CD14-positive monocyte (primary cell): Measurements from ENCODE around the gene MTARC1. TPM values are rescaled to one million over a fixed set of nuclear protein-coding genes. Genes with fewer than 3 reads are reported as not detected.

ENCODE experiments used
- DNase-seq, 3 donors: peaks; one replicate each; pipeline ENCODE4 v3.0.0-alpha.2; 2011 to 2022
- H2AFZ ChIP-seq: 2 replicates; pipeline ENCODE4 v1.6.0; 2012; ENCODE audit warnings: mild to moderate bottlenecking, low read depth, low read length, inconsistent platforms; ENCODE audit not compliant: insufficient read depth, poor library complexity, severe bottlenecking
- H3K27ac ChIP-seq, 2 donors: 1 replicate in 1 of 2; 2 replicates in 1 of 2; pipeline ENCODE4 v1.5.1; 2012 to 2013; ENCODE audit warnings: low read length in 2 of 2, control low read depth in 1 of 2, inconsistent platforms in 1 of 2, low read depth in 1 of 2, mild to moderate bottlenecking in 1 of 2
- H3K27me3 ChIP-seq, 2 donors: one replicate each; pipeline versions ENCODE4 v1.6.0 to v1.6.1; 2011 to 2013; ENCODE audit warnings: low read length in 2 of 2; ENCODE audit not compliant: control insufficient read depth in 2 of 2, insufficient read depth in 2 of 2
- H3K36me3 ChIP-seq, 2 donors: replicated peaks in 1 of 2; 1 replicate in 1 of 2; 2 replicates in 1 of 2; pipeline versions ENCODE4 v1.5.1 to v1.6.1; 2012 to 2013; ENCODE audit warnings: low read length in 2 of 2, control low read depth in 1 of 2, inconsistent platforms in 1 of 2, mild to moderate bottlenecking in 1 of 2; ENCODE audit not compliant: insufficient read depth in 2 of 2, control insufficient read depth in 1 of 2
- H3K4me1 ChIP-seq, 2 donors: 1 replicate in 1 of 2; 2 replicates in 1 of 2; pipeline versions ENCODE4 v1.5.1 to v1.6.1; 2012 to 2013; ENCODE audit warnings: low read length in 2 of 2, control low read depth in 1 of 2, inconsistent platforms in 1 of 2, mild to moderate bottlenecking in 1 of 2, moderate library complexity in 1 of 2; ENCODE audit not compliant: insufficient read depth in 2 of 2, control insufficient read depth in 1 of 2
- H3K4me2 ChIP-seq: replicated peaks from 2 replicates; pipeline ENCODE3; 2012; ENCODE audit warnings: low read length, moderate library complexity, mild to moderate bottlenecking; ENCODE audit not compliant: poor library complexity, severe bottlenecking; ENCODE audit errors: extremely low read depth
- H3K4me3 ChIP-seq, 3 experiments: fragments of 200-600 bp in 1 of 3; sonication (generic) in 1 of 3; replicated peaks in 1 of 3; 1 replicate in 2 of 3; 2 replicates in 1 of 3; pipeline ENCODE4 v1.5.1; 2011 to 2013; ENCODE audit warnings: low read length in 3 of 3, mild to moderate bottlenecking in 3 of 3, control low read depth in 2 of 3, low read depth in 2 of 3, inconsistent platforms in 1 of 3, moderate library complexity in 1 of 3
- H3K79me2 ChIP-seq: 2 replicates; pipeline ENCODE4 v1.6.0; 2012; ENCODE audit warnings: mild to moderate bottlenecking, control low read depth, inconsistent platforms, low read length, moderate library complexity; ENCODE audit not compliant: insufficient read depth
- H3K9ac ChIP-seq: 2 replicates; pipeline ENCODE4 v1.6.0; 2017; ENCODE audit warnings: low read length, mild to moderate bottlenecking; ENCODE audit not compliant: insufficient read depth, poor library complexity, severe bottlenecking
- H3K9me3 ChIP-seq, 2 donors: replicated peaks in 1 of 2; 1 replicate in 1 of 2; 2 replicates in 1 of 2; pipeline versions ENCODE4 v1.5.1 to v1.6.1; 2012 to 2013; ENCODE audit warnings: low read length in 2 of 2, control low read depth in 1 of 2; ENCODE audit not compliant: control insufficient read depth in 1 of 2, insufficient read depth in 1 of 2
- H4K20me1 ChIP-seq: 2 replicates; pipeline ENCODE4 v1.6.0; 2012; ENCODE audit warnings: mild to moderate bottlenecking, low read length, control low read depth, moderate library complexity; ENCODE audit not compliant: insufficient read depth
- H3K27ac Mint-ChIP-seq, 7 donors: one replicate each; pipeline ENCODE4 v1.8.0; 2020; ENCODE audit warnings: mild to moderate bottlenecking in 7 of 7, mixed read lengths in 7 of 7, moderate library complexity in 6 of 7, inconsistent platforms in 2 of 7
- H3K27me3 Mint-ChIP-seq, 3 donors: one replicate each; pipeline ENCODE4 v1.8.0; 2021 to 2022; ENCODE audit warnings: low read depth in 3 of 3, mild to moderate bottlenecking in 3 of 3, mixed read lengths in 3 of 3, moderate library complexity in 3 of 3, inconsistent platforms in 1 of 3
- H3K36me3 Mint-ChIP-seq, 2 donors: one replicate each; pipeline ENCODE4 v1.8.0; 2020; ENCODE audit warnings: mixed read lengths in 2 of 2, inconsistent platforms in 1 of 2, mild to moderate bottlenecking in 1 of 2
- H3K4me1 Mint-ChIP-seq: one replicate; pipeline ENCODE4 v1.8.0; 2020; ENCODE audit warnings: mild to moderate bottlenecking, mixed read lengths
- H3K4me3 Mint-ChIP-seq, 2 donors: one replicate each; pipeline ENCODE4 v1.8.0; 2020; ENCODE audit warnings: mild to moderate bottlenecking in 2 of 2, mixed read lengths in 2 of 2, moderate library complexity in 1 of 2
- H3K9me3 Mint-ChIP-seq, 7 donors: one replicate each; pipeline ENCODE4 v1.8.0; 2020 to 2022; ENCODE audit warnings: mixed read lengths in 7 of 7, mild to moderate bottlenecking in 6 of 7, moderate library complexity in 6 of 7, inconsistent platforms in 2 of 7
- CTCF ChIP-seq: fragments of 200-600 bp; IDR thresholded peaks from one replicate; pipeline ENCODE4 v1.8.0; 2022; ENCODE audit warnings: antibody characterized with exemption, mild to moderate bottlenecking
- WGBS: methylation state at CpG from one replicate; pipeline ENCODE4 v1.1.5; 2013; ENCODE audit warnings: missing lambda C conversion rate; ENCODE audit not compliant: insufficient coverage; 5-methylcytosine and 5-hydroxymethylcytosine counted together
- intact Hi-C, 2 donors: fragments of 100-400 bp; cut with micrococcal nuclease; formaldehyde crosslinking; loops; one replicate each; pipeline versions ENCODE4 v1.15.0 to v1.15.1; 2023
- polyA plus RNA-seq, 3 donors: library from polyadenylated mRNA; depleted of rRNA in 1 of 3; unstranded in 2 of 3; stranded (reverse) in 1 of 3; fragments of 300-500 nt in 2 of 3; fragments of >200 nt in 1 of 3; fragmentation: Illumina TruSeq in 2 of 3; gene quantifications; 1 replicate in 2 of 3; 2 replicates in 1 of 3; pipeline ENCODE4 v1.2.3, GENCODE V29; 2012 to 2021

MTARC1 gene
- polyA plus RNA-seq, 3 donors = 25.2 to 80.6 (median 70.9) TPM

DNA sequence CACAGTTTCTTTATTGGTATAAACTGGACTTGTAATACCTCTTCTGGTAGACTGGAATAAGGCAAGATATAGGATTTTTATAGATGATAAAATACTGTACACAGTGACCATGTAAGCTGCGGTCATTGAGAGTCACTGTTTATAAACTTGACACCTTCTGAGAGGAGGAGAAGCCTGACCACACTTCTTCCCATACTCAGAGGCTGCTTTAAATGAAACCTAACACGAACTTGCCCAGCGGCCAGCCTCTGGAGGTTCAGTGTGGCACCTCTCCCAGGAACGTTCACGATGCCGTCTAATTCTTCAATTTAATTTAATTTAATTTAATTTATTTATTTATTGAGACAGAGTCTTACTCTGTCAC lies 22.5 kb downstream of the MTARC1 start:
- no peaks in the 10 kb centered on the region for H3K79me2 ChIP-seq
- Mint-ChIP-seq H3K36me3 (peaks cover 81 to 93% of the 10 kb centered on the region in 2 donors), H3K9me3 (no peaks in the 10 kb centered on the region), H3K27me3 (peaks cover 0 to 2% (median 0%) of the 10 kb centered on the region in 3 donors), H3K27ac (peak overlapping the region in 1 of 7 donors; percentile 46), H3K4me3 (no peak overlapping the region), H3K4me1 (peaks cover 11% of the 10 kb centered on the region)
- H3K36me3 ChIP-seq = peaks cover 65 to 93% of the 10 kb centered on the region in 2 donors
- no peaks in the 10 kb centered on the region for H3K27me3 ChIP-seq
- H3K9me3 ChIP-seq = no peaks in the 10 kb centered on the region
- no peak overlapping the region for H2AFZ ChIP-seq
- peaks cover 25% of the 10 kb centered on the region for H4K20me1 ChIP-seq
- no peak for TF ChIP-seq CTCF
- intact Hi-C loops = loop anchor here in 1 of 2 donors (5.0 kb wide), 1 partner anchor 623 kb away; no protein-coding TSS in a partner anchor
- DNase-seq = no peak
- no peak overlapping the region for H3K9ac ChIP-seq
- H3K4me1 ChIP-seq = no peaks in the 10 kb centered on the region
- no peak overlapping the region for H3K4me3 ChIP-seq
- no CpG with 5 or more reads among the region's 6 CpGs for WGBS
- H3K27ac ChIP-seq = no peak overlapping the region
- H3K4me2 ChIP-seq = no peak overlapping the region

GRCh38 chr1:220809704-220810103 lies 23.0 kb downstream of the MTARC1 start:
- Mint-ChIP-seq H3K27ac (peak overlapping the region in 2 of 7 donors; percentile 54 to 70), H3K4me3 (no peak overlapping the region), H3K4me1 (peaks cover 10% of the 10 kb centered on the region), H3K9me3 (no peaks in the 10 kb centered on the region), H3K27me3 (peaks cover 0 to 2% (median 0%) of the 10 kb centered on the region in 3 donors), H3K36me3 (peaks cover 82 to 93% of the 10 kb centered on the region in 2 donors)
- H3K27ac ChIP-seq = no peak overlapping the region
- no peak for TF ChIP-seq CTCF
- intact Hi-C loops = loop anchor here (2.0 to 10.0 kb wide), 4 partner anchors 391 to 625 kb away; no protein-coding TSS in a partner anchor
- H4K20me1 ChIP-seq = peaks cover 23% of the 10 kb centered on the region
- DNase-seq = no peak
- no peak overlapping the region for H3K9ac ChIP-seq
- no peaks in the 10 kb centered on the region for H3K79me2 ChIP-seq
- no peaks in the 10 kb centered on the region for H3K27me3 ChIP-seq
- H3K36me3 ChIP-seq = peaks cover 67 to 93% of the 10 kb centered on the region in 2 donors
- 95% methylated on average over 6 of the region's 8 CpGs for WGBS
- no peak overlapping the region for H3K4me2 ChIP-seq
- H2AFZ ChIP-seq = no peak overlapping the region
- H3K4me3 ChIP-seq = no peak overlapping the region
- no peaks in the 10 kb centered on the region for H3K4me1 ChIP-seq
- H3K9me3 ChIP-seq = no peaks in the 10 kb centered on the region
